Breast epithelium (tissue), 3 donors: ENCODE results near the gene FTO.

ENCODE experiments used
- CTCF ChIP-seq, 3 donors: fragments of 450-650 bp; IDR thresholded peaks; one replicate each; pipeline ENCODE4 v1.5.1; 2016 to 2017; ENCODE audit warnings: antibody characterized with exemption in 3 of 3, mild to moderate bottlenecking in 3 of 3, moderate library complexity in 3 of 3
- POLR2A ChIP-seq: fragments of 450-650 bp; IDR thresholded peaks from one replicate; pipeline ENCODE4 v1.6.1; 2016; ENCODE audit warnings: antibody characterized with exemption, mild to moderate bottlenecking, moderate library complexity

- TF ChIP-seq CTCF (IDR thresholded peaks at IDR 0.05) (no peak), POLR2A (no peak)
These were observed 411.6 kb downstream of the FTO start for GRCh38 chr16:54115558-54115957.
